NCI-H2196 treated with DMSO at 0.1 percent for 48 hours (cell line): ENCODE data around the gene METRN.

Experiments used
- DNase-seq: peaks from one replicate; lab custom pipeline; 2025; ENCODE audit not compliant: unreplicated experiment; lab: John Stamatoyannopoulos, UW

The METRN gene

GRCh38 chr16:722835-723633 lies 8.1 kb downstream of the METRN start:
- no peak for DNase-seq

- no peak for DNase-seq
Observed at GRCh38 chr16:723695-724094, 8.8 kb downstream of the METRN start.

GRCh38 chr16:724188-725040 lies 9.5 kb downstream of the METRN start:
- no peak for DNase-seq

GRCh38 chr16:725041-725376 lies 10.1 kb downstream of the METRN start:
- no peak for DNase-seq

GRCh38 chr16:725463-726187 lies 10.7 kb downstream of the METRN start:
- no peak for DNase-seq

- no peak for DNase-seq
Observed at GRCh38 chr16:726188-726437, 11.2 kb downstream of the METRN start.

GRCh38 chr16:726438-727290 lies 11.7 kb downstream of the METRN start, which contains the start of the genes CCDC78 and HAGHL:
Gene CCDC78 (minus strand): TSS chr16:726443. CDS start chr16:726367, 76 bp downstream.
Gene HAGHL (plus strand): TSS chr16:727106. CDS start chr16:727510, 404 bp downstream.
- DNase-seq = no peak

- no peak for DNase-seq
Observed at GRCh38 chr16:727291-727977, 12.5 kb downstream of the METRN start.

- peak; percentile 77 for DNase-seq
Observed at GRCh38 chr16:728131-728889, 13.4 kb downstream of the METRN start.

GRCh38 chr16:728890-729744 lies 14.2 kb downstream of the METRN start:
- no peak for DNase-seq

GRCh38 chr16:729768-730665 lies 15.1 kb downstream of the METRN start:
- DNase-seq = no peak

GRCh38 chr16:730666-731509 lies 16.0 kb downstream of the METRN start:
- DNase-seq = no peak

GRCh38 chr16:732332-732731 lies 17.4 kb downstream of the METRN start:
- DNase-seq = no peak

- no peak for DNase-seq
Observed at GRCh38 chr16:732936-733335, 18.0 kb downstream of the METRN start.

GRCh38 chr16:733382-734207 lies 18.7 kb downstream of the METRN start:
- no peak for DNase-seq
